PC-3 (cell line): ENCODE results near the gene SEL1L2.

ENCODE experiments used
- EZH2 ChIP-seq: fragments of 300-600 bp; sonication (generic); IDR thresholded peaks from one replicate; pipeline ENCODE4 v1.6.1; 2017; ENCODE audit warnings: antibody characterized with exemption, mild to moderate bottlenecking, low read length; ENCODE audit not compliant: unreplicated experiment
- EZH2phosphoT487 ChIP-seq: fragments of 300-600 bp; sonication (generic); IDR thresholded peaks from 2 replicates; pipeline ENCODE4 v1.6.1; 2018; ENCODE audit warnings: mild to moderate bottlenecking, antibody characterized with exemption, low read length, borderline replicate concordance

DNA sequence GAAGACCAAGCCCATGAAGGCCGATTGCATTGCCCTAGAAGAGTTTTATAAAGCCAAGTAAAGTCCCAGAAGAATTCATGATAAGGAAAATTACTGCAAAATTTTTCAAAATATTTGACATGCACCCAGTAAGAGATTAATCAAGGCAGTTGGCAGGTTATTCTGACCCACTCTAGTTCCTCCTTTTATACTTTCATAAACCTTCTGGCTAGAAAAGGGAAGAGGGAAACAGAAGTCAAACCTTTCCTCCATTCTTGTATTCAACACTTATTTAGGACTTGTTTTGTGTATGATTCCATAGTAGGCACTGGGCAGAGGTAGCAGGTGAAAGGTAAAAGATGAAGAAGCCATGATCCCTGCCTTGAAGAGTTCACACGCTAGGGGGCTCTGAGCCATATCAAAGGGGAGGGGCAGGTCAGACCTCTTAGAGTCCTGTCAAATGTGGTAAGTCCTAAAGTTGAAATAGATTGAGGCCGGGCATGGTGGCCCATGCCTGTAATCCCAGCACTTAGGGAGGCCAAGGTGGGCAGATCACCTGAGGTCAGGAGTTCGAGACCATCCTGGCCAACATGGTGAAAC is 120.2 kb downstream of the SEL1L2 start:
- no peak for TF ChIP-seq EZH2
- TF ChIP-seq EZH2phosphoT487 = no peak
